ENCODE data around the gene NEURL1.

The NEURL1 gene

DNA sequence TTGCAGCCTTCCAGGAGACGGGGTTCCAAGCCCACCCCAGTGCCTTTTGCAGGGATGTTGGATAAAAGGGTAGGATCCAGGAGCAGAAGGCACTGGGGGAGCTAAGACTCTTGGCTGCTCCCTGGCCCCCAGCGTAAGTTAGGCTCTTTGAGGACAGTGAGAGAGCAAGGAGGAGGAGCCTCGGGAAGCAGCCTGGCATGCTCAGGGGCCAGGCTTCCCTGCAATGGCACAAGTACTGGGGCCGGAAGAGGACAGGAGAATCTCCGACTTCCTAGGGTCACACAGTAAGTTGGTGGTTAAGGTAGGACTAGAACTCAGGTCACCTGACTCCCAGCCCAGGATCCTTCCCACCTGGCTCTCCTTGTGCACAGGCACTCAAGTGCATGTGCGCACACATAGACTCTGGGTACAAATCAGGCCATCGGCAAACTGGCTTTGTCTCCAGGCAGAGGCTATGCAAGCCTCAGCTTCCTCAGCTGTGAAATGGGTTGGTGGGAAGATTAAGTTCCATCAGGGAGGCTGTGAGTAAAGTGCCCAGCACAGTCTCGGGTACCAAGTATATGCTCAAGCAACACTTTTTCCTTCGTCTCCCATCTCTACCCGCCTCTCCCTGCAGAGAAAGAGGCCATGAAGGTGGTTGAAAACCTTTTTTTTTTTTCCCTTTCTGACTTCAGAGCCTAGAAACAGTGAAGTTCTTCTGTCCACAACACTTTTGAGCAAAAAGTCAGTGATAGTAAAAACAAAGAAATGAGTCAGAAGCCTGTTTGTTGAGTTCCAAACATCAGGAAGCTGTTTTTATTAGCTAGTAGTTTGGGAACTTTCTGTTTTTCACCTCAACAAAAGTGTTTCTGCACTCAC, 79.1 kb downstream of the NEURL1 start:
- TF ChIP-seq, protein P1, sequence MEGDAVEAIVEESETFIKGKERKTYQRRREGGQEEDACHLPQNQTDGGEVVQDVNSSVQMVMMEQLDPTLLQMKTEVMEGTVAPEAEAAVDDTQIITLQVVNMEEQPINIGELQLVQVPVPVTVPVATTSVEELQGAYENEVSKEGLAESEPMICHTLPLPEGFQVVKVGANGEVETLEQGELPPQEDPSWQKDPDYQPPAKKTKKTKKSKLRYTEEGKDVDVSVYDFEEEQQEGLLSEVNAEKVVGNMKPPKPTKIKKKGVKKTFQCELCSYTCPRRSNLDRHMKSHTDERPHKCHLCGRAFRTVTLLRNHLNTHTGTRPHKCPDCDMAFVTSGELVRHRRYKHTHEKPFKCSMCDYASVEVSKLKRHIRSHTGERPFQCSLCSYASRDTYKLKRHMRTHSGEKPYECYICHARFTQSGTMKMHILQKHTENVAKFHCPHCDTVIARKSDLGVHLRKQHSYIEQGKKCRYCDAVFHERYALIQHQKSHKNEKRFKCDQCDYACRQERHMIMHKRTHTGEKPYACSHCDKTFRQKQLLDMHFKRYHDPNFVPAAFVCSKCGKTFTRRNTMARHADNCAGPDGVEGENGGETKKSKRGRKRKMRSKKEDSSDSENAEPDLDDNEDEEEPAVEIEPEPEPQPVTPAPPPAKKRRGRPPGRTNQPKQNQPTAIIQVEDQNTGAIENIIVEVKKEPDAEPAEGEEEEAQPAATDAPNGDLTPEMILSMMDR (IDR thresholded peaks at IDR 0.05; ENCODE audit: extremely low read depth, insufficient read depth, missing control alignments), result no peak
- DNase-seq (ENCODE audit: low spot score), result no peak
- in situ Hi-C loops (cut with MboI; ENCODE audit: low pct_unique_long_range_greater_than_20kb, low sequenced_read_pairs, unreplicated experiment), result no loop called here

DNA sequence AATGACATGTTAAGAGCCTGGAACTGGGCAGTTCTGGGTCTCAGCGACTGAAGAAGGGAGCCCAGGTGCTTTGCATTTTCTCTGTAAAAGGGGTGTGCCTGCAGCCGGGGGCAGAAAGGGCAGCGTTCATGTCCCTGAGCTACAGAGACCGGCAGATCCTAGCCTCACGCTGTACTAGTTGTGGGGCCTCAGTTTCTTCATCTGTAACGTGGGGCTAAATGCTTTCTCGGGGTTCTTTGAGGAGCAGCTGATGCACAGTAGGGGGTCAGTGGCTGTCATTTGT, 79.6 kb downstream of the NEURL1 start:
- TF ChIP-seq, protein P1 (IDR thresholded peaks at IDR 0.05; ENCODE audit: extremely low read depth, insufficient read depth, missing control alignments), result no peak
- DNase-seq (ENCODE audit: low spot score), result no peak
- in situ Hi-C loops (cut with MboI; ENCODE audit: low pct_unique_long_range_greater_than_20kb, low sequenced_read_pairs, unreplicated experiment), result no loop called here

DNA sequence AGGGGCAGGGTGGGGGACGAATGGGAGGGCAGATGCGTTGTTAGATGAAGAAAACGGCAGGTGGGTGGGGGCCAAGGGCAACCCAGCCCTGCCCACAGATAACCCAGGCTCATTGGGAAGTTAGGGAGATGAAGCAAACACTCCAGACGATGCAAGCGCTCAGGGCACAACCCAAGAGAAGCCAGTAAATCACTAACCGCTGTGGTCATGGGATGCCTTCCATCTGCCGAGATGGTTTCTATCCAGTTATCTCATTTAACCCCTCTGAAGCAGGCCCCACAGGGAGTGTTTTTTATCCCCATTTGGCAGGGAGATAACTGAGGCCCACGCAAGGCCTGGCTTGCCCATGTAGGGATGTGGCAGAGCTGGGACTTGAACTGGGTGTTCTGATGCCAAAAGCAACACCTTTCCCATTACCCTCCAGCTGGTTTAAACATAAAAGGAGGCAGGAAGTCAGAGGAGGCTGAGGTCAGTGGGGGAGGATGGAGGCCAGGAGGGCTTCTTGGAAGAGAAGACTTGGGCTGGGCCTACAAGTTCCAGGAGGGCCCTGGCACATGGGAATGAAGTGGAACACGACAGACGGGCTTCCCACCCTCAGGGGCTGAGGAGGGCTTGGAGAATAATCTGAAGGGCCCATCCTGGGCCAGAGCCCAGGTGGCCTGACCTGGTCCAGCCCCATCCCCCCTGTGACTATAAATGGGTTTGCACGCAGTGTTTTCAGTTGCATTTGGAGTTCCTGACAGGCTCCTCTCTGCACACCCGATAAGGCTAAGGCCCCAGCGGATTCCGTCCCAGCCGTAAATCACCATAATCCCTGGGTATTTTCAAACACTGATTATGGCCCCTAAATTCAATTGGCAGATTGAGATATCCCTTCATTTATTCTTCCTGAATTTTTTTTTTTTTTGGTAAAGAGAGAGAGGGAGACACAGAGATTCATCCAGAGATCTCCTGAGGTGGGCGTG, 80.9 kb downstream of the NEURL1 start:
- DNase-seq (ENCODE audit: low spot score), result no peak

DNA sequence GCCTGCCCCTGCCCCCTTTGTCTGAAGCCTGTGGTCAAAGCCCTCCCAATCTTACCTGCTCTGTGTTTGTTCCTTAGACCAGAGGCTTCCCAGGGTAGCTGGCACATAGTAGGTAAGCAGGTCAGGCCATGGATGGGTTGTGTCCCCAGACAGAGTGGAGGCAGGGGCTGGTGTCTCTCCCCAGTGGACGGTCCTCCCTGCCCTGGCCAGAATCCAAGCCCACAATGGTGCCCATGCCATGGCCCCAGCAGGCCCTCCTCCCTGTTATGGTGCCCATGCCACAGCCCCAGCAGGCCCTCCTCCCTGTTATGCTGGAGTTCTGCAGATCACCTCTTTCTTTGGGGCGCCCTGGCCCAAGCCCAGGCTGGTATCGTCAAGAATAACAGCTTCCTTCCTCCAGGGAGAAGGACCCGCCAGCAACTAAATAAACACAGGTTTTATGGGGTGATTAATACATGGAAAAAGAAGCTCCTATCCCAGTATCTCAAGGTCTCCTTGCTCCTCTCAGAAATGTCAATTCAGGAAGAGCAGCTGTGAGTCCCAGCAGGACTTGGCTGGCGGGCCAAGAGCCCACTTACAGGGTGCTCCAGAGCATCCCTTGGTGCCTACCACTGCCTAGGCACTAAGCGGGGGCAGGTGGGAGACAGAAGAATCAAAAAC, 82.0 kb downstream of the NEURL1 start:
- TF ChIP-seq, protein P1 (IDR thresholded peaks at IDR 0.05; ENCODE audit: extremely low read depth, insufficient read depth, missing control alignments), result no peak
- in situ Hi-C loops (cut with MboI; ENCODE audit: low pct_unique_long_range_greater_than_20kb, low sequenced_read_pairs, unreplicated experiment), result no loop called here
- no peak for DNase-seq (ENCODE audit: low spot score)

More for the DNA sequence above, 80.9 kb downstream of the NEURL1 start:
- in situ Hi-C loops (cut with MboI; ENCODE audit: low pct_unique_long_range_greater_than_20kb, low sequenced_read_pairs, unreplicated experiment), result no loop called here
- TF ChIP-seq, protein P1 (IDR thresholded peaks at IDR 0.05; ENCODE audit: extremely low read depth, insufficient read depth, missing control alignments), result no peak

DNA sequence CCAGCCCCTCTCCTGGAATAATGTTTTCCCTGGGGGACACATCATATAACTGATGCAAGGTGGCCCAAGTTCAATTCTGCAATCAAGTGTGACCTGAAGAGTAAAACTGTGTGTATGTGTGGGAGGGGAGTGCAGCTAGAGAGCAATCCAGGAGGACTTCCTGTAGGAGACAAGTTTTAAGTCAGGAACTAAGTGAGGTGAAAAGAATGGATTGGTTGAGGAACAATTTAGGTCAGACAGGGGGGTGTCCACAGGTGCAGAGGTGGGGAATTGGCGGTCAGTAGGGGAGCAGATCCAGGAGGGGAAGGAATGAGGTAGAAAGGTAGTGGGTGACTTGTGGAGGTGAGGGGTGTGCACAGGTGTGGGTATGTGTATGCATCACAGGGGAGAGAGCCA, 82.6 kb downstream of the NEURL1 start:
- in situ Hi-C loops (cut with MboI; ENCODE audit: low pct_unique_long_range_greater_than_20kb, low sequenced_read_pairs, unreplicated experiment), result no loop called here
- TF ChIP-seq, protein P1 (IDR thresholded peaks at IDR 0.05; ENCODE audit: extremely low read depth, insufficient read depth, missing control alignments), result no peak
- no peak for DNase-seq (ENCODE audit: low spot score)

DNA sequence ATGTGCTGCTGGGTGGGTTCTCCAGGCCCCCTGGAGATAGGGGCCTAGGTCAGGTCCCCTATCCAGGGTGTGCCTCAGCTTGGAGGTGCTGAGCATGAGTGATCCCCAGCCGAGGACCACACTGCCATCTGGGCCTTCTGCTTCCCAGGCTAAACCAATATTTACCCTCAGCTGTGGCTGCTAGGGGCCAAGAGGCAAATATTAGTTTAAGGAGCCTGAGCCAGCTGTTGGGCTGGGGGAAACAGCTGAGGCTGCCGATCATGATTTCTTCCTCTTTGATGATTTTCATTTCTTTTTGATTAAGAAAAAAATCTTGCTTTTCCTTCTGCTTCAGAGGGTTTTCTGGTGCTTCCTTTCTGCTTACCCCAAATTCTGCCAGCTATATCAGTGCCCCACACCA, 83.4 kb downstream of the NEURL1 start:
- in situ Hi-C loops (cut with MboI; ENCODE audit: low pct_unique_long_range_greater_than_20kb, low sequenced_read_pairs, unreplicated experiment), result no loop called here
- TF ChIP-seq, protein P1 (IDR thresholded peaks at IDR 0.05; ENCODE audit: extremely low read depth, insufficient read depth, missing control alignments), result no peak
- DNase-seq (ENCODE audit: low spot score), result no peak

Data from GM13977 (cell line).